Gastrocnemius medialis (tissue), 4 donors: ENCODE measurements around the gene GPR143. TPM values are rescaled to one million over a fixed set of nuclear protein-coding genes. Genes with fewer than 3 reads are reported as not detected.

Source experiments
- ATAC-seq, 2 donors: fragments of 150-250 bp; one replicate each; pipeline ENCODE4 v1.9.1; 2016
- DNase-seq, 2 donors: peaks; one replicate each; pipeline ENCODE4 v3.0.0-alpha.2; 2019
- H3K27ac ChIP-seq, 4 donors: fragments of 200-600 bp; sonication (generic); 1 replicate in 1 of 4; 2 replicates in 3 of 4; pipeline ENCODE4 v1.5.1; 2016 to 2018; ENCODE audit warnings: mild to moderate bottlenecking in 2 of 4, moderate library complexity in 1 of 4
- H3K27me3 ChIP-seq, 3 donors: fragments of 200-600 bp; sonication (generic) in 2 of 3; 1 replicate in 1 of 3; 2 replicates in 2 of 3; pipeline versions ENCODE4 v1.5.1 to v1.6.0; 2016 to 2019; ENCODE audit warnings: mild to moderate bottlenecking in 1 of 3, moderate library complexity in 1 of 3
- H3K36me3 ChIP-seq, 2 donors: fragments of 200-600 bp; sonication (generic) in 1 of 2; one replicate each; pipeline ENCODE4 v1.5.1; 2017 to 2018
- H3K4me1 ChIP-seq, 2 donors: fragments of 200-600 bp; sonication (generic) in 1 of 2; one replicate each; pipeline ENCODE4 v1.5.1; 2016 to 2017; ENCODE audit warnings: mild to moderate bottlenecking in 2 of 2
- H3K4me3 ChIP-seq, 4 donors: fragments of 200-600 bp; sonication (generic) in 3 of 4; 1 replicate in 1 of 4; 2 replicates in 3 of 4; pipeline ENCODE4 v1.5.1; 2016 to 2019; ENCODE audit warnings: mild to moderate bottlenecking in 2 of 4
- H3K9me3 ChIP-seq, 3 donors: fragments of 200-600 bp; sonication (generic) in 2 of 3; 1 replicate in 1 of 3; 2 replicates in 2 of 3; pipeline ENCODE4 v1.5.1; 2016 to 2019
- POLR2A ChIP-seq, 2 donors: fragments of 450-650 bp; IDR thresholded peaks; one replicate each; pipeline ENCODE4 v1.6.1; 2017; ENCODE audit warnings: antibody characterized with exemption in 2 of 2, mild to moderate bottlenecking in 2 of 2, moderate library complexity in 2 of 2
- in situ Hi-C, 4 donors: fragments of 200-750 bp; cut with MboI; loops; one replicate each; pipeline versions ENCODE4 v1.15.0 to v1.8.0; 2017; ENCODE audit warnings: low sequenced_read_pairs in 4 of 4
- intact Hi-C: fragments of 100-400 bp; cut with DNase I; formaldehyde crosslinking; loops from one replicate; pipeline ENCODE4 v1.15.1; 2023; ENCODE audit warnings: low total_unique reads
- total RNA-seq, 4 donors: library from RNA; depleted of rRNA; stranded (reverse); fragments of >200 nt; gene quantifications; one replicate each; pipeline versions ENCODE4 v1.1.0 to v1.2.3, GENCODE V29; 2016
- TF ChIP-seq, protein P1 (sequence below), 5 experiments: fragments of 450-650 bp in 3 of 5; fragments of 200-600 bp in 2 of 5; sonication (generic) in 2 of 5; IDR thresholded peaks in 4 of 5; conservative IDR thresholded peaks in 1 of 5; 1 replicate in 4 of 5; 2 replicates in 1 of 5; pipeline ENCODE4 v1.5.1; 2016 to 2019; ENCODE audit warnings: antibody characterized with exemption in 5 of 5, mild to moderate bottlenecking in 3 of 5, moderate library complexity in 3 of 5

GPR143 gene
- total RNA-seq, 4 donors from 2014 or later = not detected

DNA sequence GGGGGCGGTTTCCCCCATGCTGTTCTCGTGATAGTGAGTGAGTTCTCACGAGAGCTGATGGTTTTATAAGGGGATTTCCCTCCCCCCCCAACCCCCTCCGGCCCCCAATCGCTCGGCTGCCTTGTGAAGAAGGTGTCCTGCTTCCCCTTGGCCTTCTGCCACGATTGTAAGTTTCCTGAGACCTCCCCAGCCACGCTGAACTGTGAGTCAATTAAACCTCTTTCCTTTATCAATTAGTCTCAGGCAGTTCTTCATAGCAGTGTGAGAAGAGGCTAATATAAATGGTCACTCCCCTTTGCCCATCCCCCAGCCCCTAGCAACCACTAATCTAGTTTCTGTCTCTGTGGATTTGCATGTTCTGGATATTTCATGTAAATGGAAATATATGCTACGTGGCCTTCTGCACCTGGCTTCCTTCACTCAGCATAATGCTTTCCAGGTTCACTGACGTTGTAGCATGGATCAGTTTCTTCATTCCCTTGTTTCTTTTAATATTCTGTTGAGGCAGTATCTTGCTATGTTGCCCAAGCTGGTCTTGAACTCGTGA, 16.4 kb downstream of the GPR143 start:
- TF ChIP-seq POLR2A (IDR thresholded peaks at IDR 0.05) = no peak
- H3K27ac ChIP-seq = no peak overlapping the region

DNA sequence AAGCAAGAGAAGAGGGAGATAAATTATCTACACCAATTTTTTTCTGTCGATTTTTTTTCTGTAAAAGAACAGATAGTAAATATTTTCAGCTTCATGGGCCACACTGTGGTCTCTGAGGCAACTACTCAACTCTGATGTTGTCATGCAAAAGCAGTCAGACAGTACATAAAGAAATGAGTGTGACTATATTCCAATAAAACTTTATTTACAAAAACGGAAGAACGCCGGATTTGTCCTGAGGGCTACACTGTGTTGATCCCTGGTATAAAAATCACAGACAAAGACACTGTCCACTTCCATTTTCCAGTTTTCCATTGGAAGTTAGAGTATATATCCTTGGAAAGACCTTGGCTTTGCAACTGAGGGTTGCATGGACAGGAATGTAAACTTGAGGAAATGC, 18.0 kb downstream of the GPR143 start:
- in situ Hi-C loops (no loop called here), intact Hi-C loops (no loop called here)
- Histone ChIP-seq H3K9me3 (no peaks in the 10 kb centered on the region), H3K27ac (no peak overlapping the region), H3K4me3 (no peak overlapping the region), H3K27me3 (no peaks in the 10 kb centered on the region), H3K36me3 (no peaks in the 10 kb centered on the region), H3K4me1 (no peaks in the 10 kb centered on the region)
- ATAC-seq (no peak), DNase-seq (no peak)
- TF ChIP-seq, protein P1, sequence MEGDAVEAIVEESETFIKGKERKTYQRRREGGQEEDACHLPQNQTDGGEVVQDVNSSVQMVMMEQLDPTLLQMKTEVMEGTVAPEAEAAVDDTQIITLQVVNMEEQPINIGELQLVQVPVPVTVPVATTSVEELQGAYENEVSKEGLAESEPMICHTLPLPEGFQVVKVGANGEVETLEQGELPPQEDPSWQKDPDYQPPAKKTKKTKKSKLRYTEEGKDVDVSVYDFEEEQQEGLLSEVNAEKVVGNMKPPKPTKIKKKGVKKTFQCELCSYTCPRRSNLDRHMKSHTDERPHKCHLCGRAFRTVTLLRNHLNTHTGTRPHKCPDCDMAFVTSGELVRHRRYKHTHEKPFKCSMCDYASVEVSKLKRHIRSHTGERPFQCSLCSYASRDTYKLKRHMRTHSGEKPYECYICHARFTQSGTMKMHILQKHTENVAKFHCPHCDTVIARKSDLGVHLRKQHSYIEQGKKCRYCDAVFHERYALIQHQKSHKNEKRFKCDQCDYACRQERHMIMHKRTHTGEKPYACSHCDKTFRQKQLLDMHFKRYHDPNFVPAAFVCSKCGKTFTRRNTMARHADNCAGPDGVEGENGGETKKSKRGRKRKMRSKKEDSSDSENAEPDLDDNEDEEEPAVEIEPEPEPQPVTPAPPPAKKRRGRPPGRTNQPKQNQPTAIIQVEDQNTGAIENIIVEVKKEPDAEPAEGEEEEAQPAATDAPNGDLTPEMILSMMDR (IDR thresholded peaks at IDR 0.05 in 4 of 5, conservative IDR thresholded peaks at IDR 0.05 in 1 of 5) = no peak
- no peak for TF ChIP-seq POLR2A (IDR thresholded peaks at IDR 0.05)

More for the DNA sequence above, 16.4 kb downstream of the GPR143 start:
- in situ Hi-C loops = no loop called here
- Histone ChIP-seq H3K27me3 (no peaks in the 10 kb centered on the region), H3K36me3 (no peaks in the 10 kb centered on the region), H3K9me3 (no peaks in the 10 kb centered on the region), H3K4me1 (no peaks in the 10 kb centered on the region), H3K4me3 (no peak overlapping the region)
- DNase-seq (no peak), ATAC-seq (no peak)
- intact Hi-C loops = no loop called here

DNA sequence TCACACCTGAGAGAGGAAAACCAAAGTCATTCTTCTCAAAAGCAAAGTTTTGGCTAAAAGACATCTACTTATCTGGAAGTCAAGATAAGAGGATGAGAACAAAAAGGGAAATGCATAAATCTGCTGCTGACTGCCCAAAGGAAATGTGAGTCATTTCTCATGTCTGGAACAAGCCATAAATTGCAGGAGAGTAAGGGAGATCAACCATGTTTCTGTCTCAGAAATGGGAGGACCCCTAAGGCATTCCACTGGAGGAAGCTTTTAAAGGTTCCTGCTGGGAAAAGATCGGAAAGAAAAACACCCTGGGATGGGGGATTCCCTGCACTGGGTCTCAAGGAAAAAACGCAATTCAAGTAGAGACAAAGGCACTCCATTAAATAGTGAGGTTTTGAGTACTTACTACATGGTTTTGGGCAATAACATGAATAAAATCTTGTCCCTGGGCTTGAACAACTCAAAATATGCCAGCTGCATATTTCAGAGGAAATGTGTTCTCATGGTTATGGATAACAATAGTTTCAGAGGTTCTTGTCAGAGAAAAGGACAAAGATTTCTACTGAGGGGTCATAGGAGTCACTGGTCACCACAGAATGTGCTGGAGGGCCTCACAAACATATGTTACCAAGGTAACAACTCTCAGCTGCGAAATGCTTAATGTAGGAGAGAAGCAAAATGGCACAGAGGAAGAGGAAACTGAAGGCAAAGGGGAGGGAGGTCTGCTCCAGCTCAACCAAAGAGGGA, 19.3 kb downstream of the GPR143 start:
- H3K9me3 ChIP-seq = no peaks in the 10 kb centered on the region
- no peaks in the 10 kb centered on the region for H3K36me3 ChIP-seq
- TF ChIP-seq, protein P1 (IDR thresholded peaks at IDR 0.05 in 4 of 5, conservative IDR thresholded peaks at IDR 0.05 in 1 of 5) = no peak
- TF ChIP-seq POLR2A (IDR thresholded peaks at IDR 0.05) = no peak

DNA sequence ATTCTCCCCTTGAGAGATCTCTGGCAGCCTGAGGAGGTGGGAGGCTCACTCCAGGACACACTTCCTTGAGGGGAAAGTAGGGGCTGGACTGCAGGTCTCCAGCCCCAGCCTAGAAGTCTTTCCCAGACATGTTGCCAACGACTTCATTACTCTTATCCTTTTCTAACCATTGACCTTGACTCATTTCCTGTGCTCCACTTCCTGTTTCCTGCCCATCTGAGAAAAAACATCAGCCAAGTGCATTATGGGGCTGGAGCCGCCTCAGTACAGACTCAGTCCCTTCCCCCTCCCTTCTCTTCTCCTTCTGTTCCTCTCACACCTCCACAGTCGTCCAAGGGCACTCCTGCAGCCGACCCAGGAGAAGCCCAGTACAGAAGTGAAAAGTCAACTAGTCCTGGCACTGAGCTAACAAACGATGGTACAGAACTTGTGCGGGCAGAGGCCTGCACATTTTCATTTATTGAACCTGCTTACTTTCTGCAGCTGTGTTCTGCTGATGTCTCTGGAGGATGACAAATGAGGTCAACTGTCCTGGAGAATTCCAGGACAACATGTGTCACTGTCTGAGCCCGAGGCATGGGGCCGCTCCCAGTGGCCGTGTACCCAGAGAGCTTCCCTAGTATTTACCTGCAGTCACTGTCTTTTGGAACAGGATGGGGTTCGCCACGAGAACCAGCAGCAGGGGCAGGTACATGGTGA, 20.1 kb downstream of the GPR143 start:
- Histone ChIP-seq H3K4me3 (no peak overlapping the region), H3K36me3 (no peaks in the 10 kb centered on the region), H3K9me3 (no peaks in the 10 kb centered on the region), H3K27ac (peak overlapping the region in 1 of 4 donors; percentile 20), H3K4me1 (no peaks in the 10 kb centered on the region), H3K27me3 (no peaks in the 10 kb centered on the region)
- DNase-seq (no peak), ATAC-seq (no peak)
- TF ChIP-seq, protein P1 (IDR thresholded peaks at IDR 0.05 in 4 of 5, conservative IDR thresholded peaks at IDR 0.05 in 1 of 5) = no peak
- no peak for TF ChIP-seq POLR2A (IDR thresholded peaks at IDR 0.05)
- in situ Hi-C loops = no loop called here
- intact Hi-C loops = no loop called here

More for the DNA sequence above, 19.3 kb downstream of the GPR143 start:
- in situ Hi-C loops = no loop called here
- Histone ChIP-seq H3K4me1 (no peaks in the 10 kb centered on the region), H3K4me3 (no peak overlapping the region), H3K27ac (peak overlapping the region in 1 of 4 donors; percentile 20), H3K27me3 (no peaks in the 10 kb centered on the region)
- ATAC-seq (no peak), DNase-seq (no peak)
- intact Hi-C loops = no loop called here

DNA sequence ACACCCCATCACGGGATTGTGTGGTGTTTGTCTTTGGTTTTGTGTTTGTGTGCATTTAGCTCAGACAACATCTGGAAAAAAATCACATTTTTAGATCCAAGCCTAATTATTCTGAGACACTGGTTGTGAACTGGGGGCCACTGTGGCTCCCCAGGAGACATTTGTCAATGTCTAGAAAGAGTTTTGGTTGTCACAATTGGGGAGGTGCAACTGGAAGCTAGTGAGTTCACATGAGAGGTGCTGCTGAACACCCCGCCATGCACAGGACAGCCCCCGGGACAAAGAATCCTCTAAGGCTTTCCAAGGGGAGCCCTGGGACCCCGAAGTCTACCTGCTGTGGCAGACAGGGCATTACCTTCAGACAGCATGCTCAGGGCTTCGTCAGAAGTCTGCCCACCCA, 26.5 kb downstream of the GPR143 start:
- in situ Hi-C loops (no loop called here), intact Hi-C loops (no loop called here)
- Histone ChIP-seq H3K36me3 (no peaks in the 10 kb centered on the region), H3K9me3 (no peaks in the 10 kb centered on the region), H3K4me3 (no peak overlapping the region), H3K4me1 (no peaks in the 10 kb centered on the region), H3K27ac (no peak overlapping the region), H3K27me3 (no peaks in the 10 kb centered on the region)
- no peak for TF ChIP-seq POLR2A (IDR thresholded peaks at IDR 0.05)
- TF ChIP-seq, protein P1 (IDR thresholded peaks at IDR 0.05 in 4 of 5, conservative IDR thresholded peaks at IDR 0.05 in 1 of 5) = no peak
- ATAC-seq = no peak
- DNase-seq = no peak
